GM19025 (cell line): Measurements from ENCODE around the gene POMP.
"Not testable (repeated sequence)": the region's sequence is repeated elsewhere in the genome, so short reads cannot be mapped to it uniquely, and the experiment has no call there.

Experiments used
- ATAC-seq: cut with Tn5 transposase; IDR thresholded peaks from one replicate; pipeline ENCODE4 v1.9.1; 2021; ENCODE audit warnings: mild to moderate bottlenecking, low read depth, moderate library complexity; ENCODE audit not compliant: unreplicated experiment

The POMP gene

DNA sequence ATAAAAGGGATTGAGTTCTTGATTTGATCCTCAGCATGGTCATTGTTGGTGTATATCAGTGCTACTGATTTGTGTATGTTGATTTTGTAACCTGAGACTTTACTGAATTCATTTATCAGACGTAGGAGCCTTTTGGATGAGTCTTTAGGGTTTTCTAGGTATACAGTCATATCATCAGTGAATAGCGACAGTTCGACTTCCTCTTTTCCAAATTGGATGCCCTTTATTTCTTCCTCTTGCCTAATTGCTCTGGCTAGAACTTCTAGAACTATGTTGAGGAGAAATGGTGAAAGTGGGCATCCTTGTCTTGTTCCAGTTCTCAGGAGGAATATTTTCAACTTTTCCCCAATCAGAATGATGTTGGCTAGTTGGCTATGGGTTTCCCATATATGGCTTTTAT, 27.0 kb downstream of the POMP start:
- ATAC-seq = no peak

DNA sequence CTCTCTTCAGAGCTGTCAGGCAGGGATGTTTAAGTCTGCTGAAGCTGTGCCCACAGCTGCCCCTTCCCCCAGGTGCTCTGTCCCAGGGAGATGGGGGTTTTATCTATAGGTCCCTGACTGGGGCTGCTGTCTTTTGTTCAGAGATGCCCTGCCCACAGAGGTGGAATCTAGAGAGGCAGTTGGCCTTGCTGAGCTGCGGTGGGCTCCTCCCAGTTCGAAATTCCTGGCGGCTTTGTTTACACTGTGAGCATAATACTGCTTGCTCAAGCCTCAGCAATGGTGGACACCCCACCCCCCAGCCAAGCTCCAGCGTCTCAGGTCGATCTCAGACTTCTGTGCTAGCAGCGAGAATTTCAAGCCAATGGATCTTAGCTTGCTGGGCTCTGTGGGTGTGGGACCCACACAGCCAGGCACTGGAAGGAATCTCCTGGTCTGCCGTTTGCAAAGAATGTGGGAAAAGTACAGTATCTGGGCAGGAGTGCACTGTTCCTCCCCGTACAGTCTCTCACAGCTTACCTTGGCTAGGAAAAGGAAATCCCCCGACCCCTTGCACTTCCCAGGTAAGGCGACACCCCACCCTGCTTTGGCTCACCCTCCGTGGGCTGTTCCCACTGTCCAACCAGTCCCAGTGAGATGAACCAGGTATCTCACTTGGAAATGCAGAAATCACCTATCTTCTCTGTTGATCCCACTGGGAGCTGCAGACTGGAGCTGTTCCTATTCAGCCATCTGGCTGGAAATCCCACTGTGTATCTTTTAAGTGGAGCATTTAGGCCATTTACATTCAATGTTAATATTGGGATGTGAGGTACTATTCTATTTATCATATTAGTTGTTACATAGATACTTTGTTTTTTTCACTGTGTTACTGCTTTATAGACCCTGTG, 34.9 kb downstream of the POMP start:
- ATAC-seq = not testable (repeated sequence)

DNA sequence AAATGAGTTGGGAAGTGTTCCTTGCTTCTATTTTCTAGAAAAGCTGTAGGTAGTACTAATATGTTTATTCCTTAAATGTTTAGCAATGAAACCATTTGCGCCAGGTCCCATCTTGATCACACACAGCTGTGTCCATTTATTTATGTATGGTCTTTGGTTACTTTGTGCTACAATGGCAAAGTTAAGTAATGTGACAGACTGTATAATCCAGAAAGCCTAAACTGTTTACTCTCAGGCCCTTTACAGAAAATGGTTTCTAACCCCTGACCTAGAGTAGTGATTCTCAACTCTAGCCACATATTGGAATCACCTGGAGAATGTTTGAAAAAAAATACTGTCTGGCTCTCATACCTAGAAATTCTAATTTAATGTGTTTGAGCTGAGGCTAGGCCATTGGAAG, 38.5 kb downstream of the POMP start:
- ATAC-seq = no peak

DNA sequence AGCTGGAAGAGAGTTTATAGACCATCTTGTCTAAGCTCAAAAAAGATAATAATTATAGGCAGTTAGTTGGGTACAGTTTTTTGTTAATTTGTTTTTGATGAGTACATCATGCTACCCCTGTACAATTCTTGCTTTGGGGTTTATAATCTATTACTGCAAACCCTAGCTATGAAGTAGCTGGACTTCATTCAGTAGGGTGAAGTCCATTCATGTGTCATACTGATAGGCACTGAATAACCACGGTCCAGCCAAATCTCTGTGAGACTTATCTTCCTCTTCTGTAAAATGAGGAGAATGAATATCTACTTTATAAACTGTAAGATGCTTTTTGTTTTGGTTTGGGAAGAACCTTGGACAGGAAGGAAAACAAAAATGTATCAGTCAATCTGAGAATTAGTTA, 40.3 kb downstream of the POMP start:
- ATAC-seq = no peak

DNA sequence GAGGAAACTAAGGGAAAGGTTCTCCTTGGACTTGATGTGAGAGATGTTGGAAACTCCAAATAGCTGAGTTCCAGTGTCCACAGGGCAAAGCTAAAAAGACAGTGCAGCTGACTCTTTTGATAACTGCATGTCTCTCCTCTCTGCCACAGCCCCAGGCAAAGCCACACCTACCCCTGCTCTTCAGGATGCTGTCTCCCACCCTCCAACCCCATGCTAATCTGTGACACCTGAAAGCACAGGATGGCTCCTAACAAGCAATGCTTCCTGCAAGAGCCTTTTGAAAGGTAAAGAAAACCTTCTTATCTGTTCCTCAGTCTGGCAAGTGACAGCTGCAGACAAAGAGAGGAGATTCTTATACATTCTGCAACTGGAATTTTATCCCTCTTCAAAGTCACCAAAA, 45.4 kb downstream of the POMP start:
- ATAC-seq = no peak

DNA sequence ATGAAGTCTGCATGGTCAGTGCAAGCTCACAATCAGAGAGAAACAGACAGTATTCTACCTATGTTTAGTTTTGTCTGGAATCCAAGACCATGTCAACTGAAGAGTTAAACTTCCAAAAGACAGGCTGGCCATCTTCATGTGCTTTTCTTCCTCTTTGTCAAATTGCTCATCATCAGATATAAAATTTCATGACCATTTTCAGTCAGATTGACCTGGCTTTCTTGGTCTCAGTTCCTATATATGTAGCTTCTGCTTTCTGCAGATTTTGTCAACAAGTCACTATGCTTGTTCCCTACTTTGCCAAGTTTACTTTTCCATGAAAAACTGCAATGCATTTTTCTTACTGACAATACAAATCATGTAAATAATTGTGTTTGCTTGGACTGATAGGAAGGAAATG, 46.0 kb downstream of the POMP start:
- no peak for ATAC-seq

DNA sequence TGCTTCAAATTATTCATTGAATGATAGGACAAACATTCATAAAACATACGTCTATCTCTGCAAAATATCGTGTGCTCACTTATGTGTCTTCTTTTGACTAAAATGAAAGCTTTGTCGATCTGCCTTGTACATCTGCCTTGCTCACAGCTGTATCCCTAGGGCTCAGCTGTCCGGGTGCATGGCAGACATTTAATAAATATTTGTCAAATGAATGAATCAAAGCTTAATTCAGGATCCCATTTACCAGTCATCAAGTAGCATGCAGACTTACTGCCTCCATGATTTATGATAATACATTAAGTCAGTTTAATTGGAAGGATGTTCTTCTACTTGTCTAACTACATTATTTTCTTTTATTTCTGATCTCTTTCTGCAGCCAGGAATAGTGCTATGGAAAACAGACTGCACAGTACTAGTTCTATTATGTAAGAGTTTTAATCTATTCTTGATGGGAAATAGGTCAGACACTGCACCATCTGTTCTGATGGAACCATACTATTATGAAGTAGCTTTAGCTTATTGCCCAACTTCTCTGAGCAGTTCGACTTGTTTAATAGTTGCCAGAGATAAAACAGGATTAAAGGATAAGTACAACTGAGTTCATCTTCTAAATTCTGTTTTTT, 46.6 kb downstream of the POMP start:
- ATAC-seq = no peak

DNA sequence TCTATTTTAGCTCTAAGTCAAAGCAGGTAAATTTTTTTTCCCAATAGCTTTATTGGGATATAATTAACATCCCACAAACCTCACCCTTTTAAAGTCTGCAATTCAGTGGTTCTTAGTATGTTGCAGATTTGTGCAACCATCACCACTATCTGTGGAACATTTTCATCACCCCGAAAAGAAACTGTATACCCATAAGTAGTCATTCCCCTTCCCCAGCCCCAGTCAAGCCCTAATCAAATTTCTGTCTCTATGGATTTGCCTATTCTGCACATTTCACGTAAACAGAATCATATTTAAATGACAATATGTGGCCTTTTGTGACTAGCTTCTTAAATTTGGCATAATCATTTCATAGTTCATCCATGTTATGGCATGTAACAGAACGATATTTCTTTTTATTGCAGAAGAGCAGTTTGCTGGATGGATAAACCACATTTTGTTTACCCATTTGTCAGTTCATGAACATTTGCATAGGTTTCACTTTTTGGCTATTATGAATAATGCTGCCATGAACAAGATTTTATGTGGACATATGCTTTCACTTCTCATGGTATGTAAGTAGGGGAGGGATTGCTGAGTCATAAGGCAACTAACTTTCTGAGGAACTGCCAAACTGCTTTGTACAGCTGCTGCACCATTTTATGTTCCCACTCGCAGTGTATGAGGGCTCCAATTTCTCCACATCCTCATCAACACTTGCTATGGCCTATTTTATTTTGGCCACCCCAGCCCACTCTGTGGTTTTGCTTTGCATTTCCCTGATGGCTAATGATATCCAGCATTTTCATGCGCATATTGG, 48.9 kb downstream of the POMP start:
- ATAC-seq = peak; percentile 95

DNA sequence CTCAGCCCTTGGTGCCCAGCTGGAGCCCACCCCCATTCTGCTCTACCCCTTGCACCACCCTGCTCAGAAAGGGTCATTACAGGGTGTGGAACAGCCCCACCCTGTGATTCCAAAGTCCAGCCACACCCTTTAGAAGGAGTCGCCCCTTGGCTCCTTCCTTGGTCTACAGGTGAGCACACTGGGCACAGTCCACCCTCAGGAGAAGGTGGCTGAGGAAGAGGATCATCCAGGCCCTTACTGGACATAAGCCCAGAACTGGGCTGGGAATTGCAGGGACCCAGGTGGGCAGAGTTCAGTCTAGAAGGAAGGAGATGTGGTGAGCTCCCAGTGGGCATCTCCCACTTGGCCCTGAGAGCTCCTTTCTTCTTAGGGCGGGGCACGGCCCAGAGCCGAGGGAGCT, 51.2 kb downstream of the POMP start:
- ATAC-seq = no peak

DNA sequence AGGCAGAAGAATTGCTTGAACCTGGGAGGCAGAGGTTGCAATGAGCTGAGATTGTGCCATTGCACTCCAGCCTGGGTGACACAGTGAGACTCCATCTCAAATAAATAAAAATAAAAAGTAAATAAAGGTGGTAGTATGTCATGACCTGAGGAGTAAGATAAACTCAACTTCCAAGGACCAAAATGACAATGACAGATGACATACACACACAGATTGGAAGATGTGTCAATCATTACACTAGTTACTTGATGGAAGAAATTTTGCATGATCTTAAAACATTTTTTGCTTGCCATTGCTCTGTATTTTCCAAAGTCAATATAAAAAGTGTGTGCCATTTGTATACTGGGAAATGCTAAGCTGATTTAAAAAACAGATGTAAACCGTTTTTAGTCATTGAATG, 55.7 kb downstream of the POMP start:
- ATAC-seq = no peak

DNA sequence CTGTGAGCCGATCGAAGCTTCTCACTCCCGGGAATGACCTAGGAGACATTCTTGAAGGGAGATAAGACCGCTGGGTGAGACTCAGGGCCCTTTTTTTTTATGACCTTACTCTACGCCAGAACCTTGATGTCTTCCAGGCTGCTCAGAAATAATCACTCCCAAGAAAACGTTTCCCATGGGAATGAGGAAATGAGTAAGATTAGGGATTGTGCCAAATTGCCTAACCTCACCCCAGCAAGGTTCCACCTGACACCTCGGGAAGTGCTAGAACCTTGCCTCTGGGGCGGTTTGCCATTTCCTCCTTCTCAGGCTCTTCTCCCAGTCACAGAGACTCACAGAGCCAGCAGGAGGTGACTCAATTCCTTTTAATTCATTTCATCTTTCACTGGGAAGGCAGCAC, 57.6 kb downstream of the POMP start:
- no peak for ATAC-seq

DNA sequence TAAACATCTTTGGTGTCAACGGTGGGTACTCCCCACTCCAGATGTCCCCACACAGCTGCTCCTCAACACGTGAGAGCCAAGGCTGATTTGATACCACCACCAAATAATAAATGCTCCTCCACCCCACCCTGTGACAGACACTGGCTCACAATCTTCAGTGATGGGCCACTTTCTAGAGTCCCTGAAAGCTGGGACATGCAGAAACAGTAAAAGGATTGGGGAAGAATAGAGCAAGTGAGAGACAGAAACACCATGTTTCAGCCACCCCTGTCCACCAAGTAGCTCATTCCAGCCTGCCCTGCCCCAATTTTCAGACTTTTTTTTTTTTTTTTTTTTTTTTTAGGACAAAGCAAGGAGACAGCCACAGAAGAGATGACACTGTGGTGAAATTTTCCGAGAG, 58.2 kb downstream of the POMP start:
- no peak for ATAC-seq

DNA sequence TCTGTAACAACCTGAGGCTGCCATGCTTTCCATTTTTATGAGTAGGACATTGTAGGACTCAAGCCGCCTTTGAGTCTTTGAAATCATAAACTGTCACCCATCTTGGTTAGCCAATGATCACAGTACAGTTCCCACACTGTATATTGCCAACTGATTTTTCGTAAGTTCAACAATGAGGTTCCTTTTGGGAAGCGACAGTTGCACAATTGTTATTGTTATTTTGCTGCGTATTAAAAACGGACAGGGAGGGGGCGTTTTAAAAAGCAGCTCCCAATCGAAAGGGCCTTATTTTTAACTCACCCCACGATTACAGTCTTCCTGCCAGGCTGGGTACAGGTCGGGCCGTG, 59.2 kb downstream of the POMP start:
- ATAC-seq = no peak

DNA sequence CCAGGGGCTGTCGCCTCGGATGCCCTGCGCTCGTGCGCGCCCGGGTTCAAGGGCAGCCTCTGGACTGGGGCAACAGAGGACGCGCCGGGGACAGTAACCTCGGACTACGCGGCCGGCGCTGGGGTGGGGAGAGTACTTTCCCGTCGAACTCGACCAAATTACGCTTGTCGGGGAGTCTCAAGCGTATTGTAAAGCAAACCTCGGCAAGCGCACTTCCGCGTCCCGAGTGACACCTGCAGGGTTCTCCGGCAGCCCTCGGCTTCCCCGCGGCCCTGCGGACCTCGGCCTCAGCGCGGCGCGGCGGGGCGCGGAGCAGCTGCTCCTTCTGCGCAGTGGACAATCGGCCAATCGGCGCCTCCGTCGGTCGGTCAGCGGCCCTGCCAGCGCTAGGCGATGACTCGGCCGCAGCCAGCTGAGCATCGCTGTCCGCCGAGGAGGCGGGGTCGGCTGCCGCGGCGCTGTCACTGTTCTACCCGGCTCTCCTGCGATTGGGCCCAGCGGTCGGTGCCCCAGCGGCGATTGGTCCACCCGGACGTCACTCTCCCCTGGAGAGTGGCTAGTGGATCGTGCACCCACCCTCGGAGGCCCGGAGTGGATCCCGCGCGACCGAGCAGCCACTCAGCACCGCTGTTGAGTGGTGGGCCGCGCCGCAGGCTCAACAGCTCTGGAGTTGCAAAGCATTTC, 59.8 kb downstream of the POMP start, which contains the start of gene SLC46A3:
Gene SLC46A3 (minus strand): TSS at position 428 of the 684 bp plus-strand sequence. CDS start 972 bp downstream, outside the sequence.
- ATAC-seq = peak; percentile 99

DNA sequence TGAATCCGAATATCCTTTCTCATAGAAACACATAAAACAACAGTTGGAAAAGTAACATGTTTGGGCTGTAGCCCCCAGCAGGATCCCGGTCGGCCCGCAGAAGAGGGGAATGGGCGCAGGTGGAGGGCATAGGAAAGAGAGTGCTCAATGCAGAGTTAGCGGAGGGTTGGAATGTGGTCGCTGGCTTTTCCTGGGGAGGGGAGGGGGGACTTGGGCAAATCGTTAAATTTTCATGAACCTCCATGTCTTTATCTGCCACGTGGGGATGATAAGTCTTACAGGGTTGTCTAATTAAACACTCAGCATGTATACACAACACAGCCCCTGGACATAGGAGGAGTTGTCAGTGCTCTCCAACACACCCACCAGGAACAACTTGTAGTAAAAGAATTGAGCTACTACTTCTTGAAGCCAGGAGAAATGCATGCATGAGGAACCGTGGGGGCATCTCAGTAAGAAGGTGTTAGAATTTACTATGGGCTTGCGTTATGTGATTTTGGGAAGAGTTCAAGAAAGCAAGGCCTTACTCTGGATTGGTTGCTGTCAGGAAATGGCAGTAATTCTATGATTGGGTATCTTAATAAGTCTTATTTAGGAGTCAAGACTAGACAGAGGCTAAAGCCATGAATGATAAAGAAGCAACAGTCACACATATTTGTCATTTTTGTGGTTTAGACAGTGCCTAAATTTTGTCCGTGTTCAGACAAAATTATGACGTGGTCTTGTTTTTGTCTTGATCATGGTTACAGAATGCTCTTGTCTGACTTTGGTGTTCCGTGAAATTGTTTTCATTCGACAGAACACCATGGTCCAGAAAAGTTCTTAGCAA, 60.5 kb downstream of the POMP start:
- ATAC-seq = no peak

DNA sequence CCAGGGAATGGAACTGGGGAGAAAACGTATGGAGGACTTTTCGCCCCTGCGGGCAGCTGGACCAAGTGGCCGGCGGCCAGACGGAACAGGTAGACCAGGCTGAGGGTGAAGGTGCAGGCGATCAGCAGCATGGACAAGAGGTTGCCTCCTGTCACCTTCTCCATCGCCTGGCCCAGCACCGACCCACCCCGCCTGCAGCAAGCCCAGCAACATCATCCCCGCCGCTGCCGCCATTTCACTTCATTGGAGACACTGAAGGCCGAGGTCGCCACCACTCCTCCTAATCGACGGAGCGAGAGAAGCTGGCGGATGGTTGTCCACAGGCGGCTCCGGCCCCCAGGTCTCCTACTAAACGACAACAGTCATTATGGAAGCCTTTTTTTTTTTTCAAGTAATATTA, 64.9 kb downstream of the POMP start:
- no peak for ATAC-seq

DNA sequence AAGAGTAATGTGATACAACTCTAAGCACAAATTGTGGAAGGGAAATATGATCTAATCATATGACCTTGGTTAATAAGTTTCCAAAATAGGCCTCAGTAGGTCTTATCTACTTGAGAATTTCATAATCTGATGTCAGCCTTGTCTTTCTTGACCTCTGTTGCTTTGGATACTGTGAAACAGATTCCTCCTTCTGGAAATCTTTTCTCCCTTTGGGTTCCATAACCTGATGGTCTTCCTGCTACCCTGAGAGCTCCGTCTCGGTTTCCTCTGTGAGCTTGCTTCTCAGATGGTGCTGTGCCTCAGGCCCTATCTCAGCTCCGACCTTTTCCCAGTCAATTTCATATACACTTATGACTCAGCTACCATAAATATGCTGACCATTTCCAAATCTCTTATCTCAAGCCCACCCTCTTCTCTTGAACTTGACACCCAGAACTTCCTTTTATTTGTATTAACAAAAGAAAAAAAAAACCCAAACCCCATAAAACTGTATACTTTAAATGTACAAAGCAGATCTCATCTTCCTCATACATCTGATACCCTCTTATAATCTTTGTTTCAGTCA, 66.2 kb downstream of the POMP start:
- no peak for ATAC-seq
